Natural killer cell (primary cell): ENCODE data around the gene TMEM259. TPM values are rescaled to one million over a fixed set of nuclear protein-coding genes. Genes with fewer than 3 reads are reported as not detected.

Experiments used
- ATAC-seq, 3 donors: fragments of 150-1000 bp in 2 of 3; fragments of 200-7000 bp in 1 of 3; cut with Tn5 transposase; 1 replicate in 1 of 3; 2 replicates in 2 of 3; pipeline ENCODE4 v1.10.0; 2021; ENCODE audit warnings: mild to moderate bottlenecking in 2 of 3, moderate library complexity in 2 of 3
- DNase-seq, 2 donors: peaks; one replicate each; pipeline versions ENCODE4 v3.0.0 to v3.0.0-alpha.2; 2013 to 2021; ENCODE audit warnings: mixed read lengths in 1 of 2
- H3K27ac ChIP-seq: one replicate; pipeline ENCODE4 v1.5.1; 2013; ENCODE audit warnings: mild to moderate bottlenecking, low read length
- H3K27me3 ChIP-seq: one replicate; pipeline ENCODE4 v1.6.1; 2013; ENCODE audit warnings: low read length; ENCODE audit not compliant: control insufficient read depth, insufficient read depth
- H3K36me3 ChIP-seq: one replicate; pipeline ENCODE4 v1.6.1; 2013; ENCODE audit warnings: low read length; ENCODE audit not compliant: control insufficient read depth, insufficient read depth
- H3K4me1 ChIP-seq: one replicate; pipeline ENCODE4 v1.6.1; 2013; ENCODE audit warnings: low read length; ENCODE audit not compliant: control insufficient read depth, insufficient read depth
- H3K4me3 ChIP-seq: one replicate; pipeline ENCODE4 v1.5.1; 2013; ENCODE audit warnings: low read length
- H3K9me3 ChIP-seq: one replicate; pipeline ENCODE4 v1.6.1; 2013; ENCODE audit warnings: low read length; ENCODE audit not compliant: control insufficient read depth, insufficient read depth
- H3K27ac Mint-ChIP-seq, 2 donors: one replicate each; pipeline ENCODE4 v1.8.0; 2022; ENCODE audit warnings: mild to moderate bottlenecking in 2 of 2, mixed read lengths in 2 of 2, moderate library complexity in 1 of 2
- H3K27me3 Mint-ChIP-seq, 2 donors: one replicate each; pipeline ENCODE4 v1.8.0; 2022; ENCODE audit warnings: low read depth in 2 of 2, mixed read lengths in 2 of 2
- H3K36me3 Mint-ChIP-seq: one replicate; pipeline ENCODE4 v1.8.0; 2022; ENCODE audit warnings: mixed read lengths
- H3K4me1 Mint-ChIP-seq, 2 donors: one replicate each; pipeline ENCODE4 v1.8.0; 2022; ENCODE audit warnings: mixed read lengths in 2 of 2
- H3K4me3 Mint-ChIP-seq: one replicate; pipeline ENCODE4 v1.8.0; 2022; ENCODE audit warnings: mild to moderate bottlenecking, moderate library complexity, mixed read lengths
- H3K9me3 Mint-ChIP-seq, 2 donors: one replicate each; pipeline ENCODE4 v1.8.0; 2022; ENCODE audit warnings: mixed read lengths in 2 of 2
- CTCF ChIP-seq: fragments of 200-600 bp; IDR thresholded peaks from one replicate; pipeline ENCODE4 v1.8.0; 2022; ENCODE audit warnings: antibody characterized with exemption
- WGBS: methylation state at CpG from one replicate; pipeline ENCODE4 v1.1.7; 2013; ENCODE audit warnings: missing lambda C conversion rate; ENCODE audit not compliant: insufficient coverage; 5-methylcytosine and 5-hydroxymethylcytosine counted together
- intact Hi-C: fragments of 100-400 bp; cut with micrococcal nuclease; formaldehyde crosslinking; loops from one replicate; pipeline ENCODE4 v1.14.2; 2022
- total RNA-seq, 4 donors: library from RNA; stranded (reverse); fragments of 120-200 nt in 1 of 4; gene quantifications; one replicate each; pipeline versions ENCODE4 v1.2.3 to v1.2.4, GENCODE V29; 2013 to 2022

The TMEM259 gene
- total RNA-seq, 3 donors from 2014 or later (not counting 1 experiment from before 2014, with no cell fraction given) = 310 to 354 (median 317) TPM

GRCh38 chr19:1000591-1001537, 20.1 kb downstream of the TMEM259 start:
- H3K4me1 Mint-ChIP-seq = peaks cover 7 to 16% of the 10 kb centered on the region in 2 donors
- no peak overlapping the region for H3K4me3 Mint-ChIP-seq
- no peaks in the 10 kb centered on the region for H3K36me3 ChIP-seq
- no peaks in the 10 kb centered on the region for H3K9me3 ChIP-seq
- H3K4me3 ChIP-seq = no peak overlapping the region
- DNase-seq (no peak), ATAC-seq (no peak)
- H3K36me3 Mint-ChIP-seq = no peaks in the 10 kb centered on the region
- H3K4me1 ChIP-seq = peaks cover 30% of the 10 kb centered on the region
- H3K27me3 ChIP-seq = peaks cover 30% of the 10 kb centered on the region
- intact Hi-C loops = loop anchor here (1.0 kb wide), 2 partner anchors 80 to 144 kb away; no protein-coding TSS in a partner anchor
- H3K27ac ChIP-seq = no peak overlapping the region
- no peaks in the 10 kb centered on the region for H3K9me3 Mint-ChIP-seq
- peak overlapping the region in 1 of 2 donors; percentile 16 for H3K27ac Mint-ChIP-seq
- peaks cover 16 to 27% of the 10 kb centered on the region in 2 donors for H3K27me3 Mint-ChIP-seq
- no peak for TF ChIP-seq CTCF
- 3% methylated on average over 73 of the region's 73 CpGs for WGBS

DNA sequence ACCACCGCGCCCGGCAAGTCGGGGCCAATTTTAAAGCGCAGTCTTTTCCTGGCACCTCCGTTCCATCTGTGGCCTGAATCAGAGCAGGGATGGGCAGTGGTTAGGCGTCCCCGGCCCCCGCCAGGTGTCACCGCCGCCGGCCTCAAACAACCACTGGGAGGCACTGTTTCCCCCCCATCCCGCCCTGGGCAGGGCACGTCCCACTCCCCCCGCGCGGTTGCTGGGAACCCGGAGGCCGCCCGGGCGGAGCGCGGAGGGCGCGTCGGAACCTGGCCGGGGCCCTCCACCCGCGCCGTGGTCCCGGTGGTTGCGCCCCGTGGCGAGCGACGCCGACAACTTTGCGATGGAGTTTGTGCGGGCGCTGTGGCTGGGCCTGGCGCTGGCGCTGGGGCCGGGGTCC, 20.8 kb downstream of the TMEM259 start, which contains the start of gene GRIN3B:
GRIN3B (plus strand) TSS at position 325 of the 400 bp plus-strand sequence; CDS start at position 344, 19 bp downstream.
- peak in 1 of 2 donors; percentile 78 for DNase-seq
- peaks cover 7 to 16% of the 10 kb centered on the region in 2 donors for H3K4me1 Mint-ChIP-seq
- H3K27me3 Mint-ChIP-seq = peaks cover 16 to 27% of the 10 kb centered on the region in 2 donors
- H3K36me3 Mint-ChIP-seq = no peaks in the 10 kb centered on the region
- no peaks in the 10 kb centered on the region for H3K9me3 Mint-ChIP-seq
- Histone ChIP-seq H3K36me3 (no peaks in the 10 kb centered on the region), H3K9me3 (no peaks in the 10 kb centered on the region), H3K27ac (no peak within 1 kb of the TSS), H3K4me1 (peaks cover 34% of the 10 kb centered on the region), H3K27me3 (peaks cover 30% of the 10 kb centered on the region), H3K4me3 (no peak within 1 kb of the TSS)
- no peak within 1 kb of the TSS for H3K4me3 Mint-ChIP-seq
- under 1% methylated on average over 43 of the region's 43 CpGs for WGBS
- peak in 1 of 3 donors; percentile 12 for ATAC-seq
- H3K27ac Mint-ChIP-seq = peak within 1 kb of the TSS in 1 of 2 donors; percentile 16
- TF ChIP-seq CTCF = no peak
- intact Hi-C loops = no loop called here

DNA sequence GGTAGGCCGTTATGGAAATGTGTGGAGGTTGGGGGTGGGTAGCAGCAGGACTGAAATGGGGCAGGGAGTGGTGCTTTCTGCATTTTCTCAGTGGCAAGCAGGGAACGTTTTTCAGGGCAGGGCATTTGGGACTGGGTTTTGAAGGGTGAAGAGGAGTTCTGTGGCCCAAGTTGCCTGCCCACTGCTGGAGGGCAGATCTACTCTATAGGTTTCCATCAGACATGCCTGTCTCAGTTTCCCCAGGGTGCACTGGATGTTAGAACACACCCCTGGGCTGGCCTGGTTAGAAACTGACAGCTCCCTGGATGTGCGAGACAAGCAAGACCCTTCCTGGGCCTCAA, 21.6 kb downstream of the TMEM259 start:
- Mint-ChIP-seq H3K27me3 (peaks cover 16 to 27% of the 10 kb centered on the region in 2 donors), H3K4me3 (no peak overlapping the region), H3K4me1 (peaks cover 7 to 16% of the 10 kb centered on the region in 2 donors), H3K9me3 (no peaks in the 10 kb centered on the region), H3K27ac (no peak overlapping the region), H3K36me3 (no peaks in the 10 kb centered on the region)
- Histone ChIP-seq H3K27ac (no peak overlapping the region), H3K4me3 (no peak overlapping the region), H3K9me3 (no peaks in the 10 kb centered on the region), H3K27me3 (peaks cover 30% of the 10 kb centered on the region), H3K36me3 (no peaks in the 10 kb centered on the region), H3K4me1 (peaks cover 34% of the 10 kb centered on the region)
- WGBS = 79% methylated on average over 3 of the region's 3 CpGs
- DNase-seq (no peak), ATAC-seq (no peak)
- TF ChIP-seq CTCF = no peak
- intact Hi-C loops = no loop called here
